Gastrocnemius medialis (tissue), 4 donors: ENCODE data around the gene TXNRD1. TPM values are rescaled to one million over a fixed set of nuclear protein-coding genes. Genes with fewer than 3 reads are reported as not detected.

ENCODE experiments used
- ATAC-seq, 2 donors: fragments of 150-250 bp; one replicate each; pipeline ENCODE4 v1.9.1; 2016
- DNase-seq, 2 donors: peaks; one replicate each; pipeline ENCODE4 v3.0.0-alpha.2; 2019
- H3K27ac ChIP-seq, 4 donors: fragments of 200-600 bp; sonication (generic); 1 replicate in 1 of 4; 2 replicates in 3 of 4; pipeline ENCODE4 v1.5.1; 2016 to 2018; ENCODE audit warnings: mild to moderate bottlenecking in 2 of 4, moderate library complexity in 1 of 4
- H3K27me3 ChIP-seq, 3 donors: fragments of 200-600 bp; sonication (generic) in 2 of 3; 1 replicate in 1 of 3; 2 replicates in 2 of 3; pipeline versions ENCODE4 v1.5.1 to v1.6.0; 2016 to 2019; ENCODE audit warnings: mild to moderate bottlenecking in 1 of 3, moderate library complexity in 1 of 3
- H3K36me3 ChIP-seq, 2 donors: fragments of 200-600 bp; sonication (generic) in 1 of 2; one replicate each; pipeline ENCODE4 v1.5.1; 2017 to 2018
- H3K4me1 ChIP-seq, 2 donors: fragments of 200-600 bp; sonication (generic) in 1 of 2; one replicate each; pipeline ENCODE4 v1.5.1; 2016 to 2017; ENCODE audit warnings: mild to moderate bottlenecking in 2 of 2
- H3K4me3 ChIP-seq, 4 donors: fragments of 200-600 bp; sonication (generic) in 3 of 4; 1 replicate in 1 of 4; 2 replicates in 3 of 4; pipeline ENCODE4 v1.5.1; 2016 to 2019; ENCODE audit warnings: mild to moderate bottlenecking in 2 of 4
- H3K9me3 ChIP-seq, 3 donors: fragments of 200-600 bp; sonication (generic) in 2 of 3; 1 replicate in 1 of 3; 2 replicates in 2 of 3; pipeline ENCODE4 v1.5.1; 2016 to 2019
- CTCF ChIP-seq, 5 experiments: fragments of 450-650 bp in 3 of 5; fragments of 200-600 bp in 2 of 5; sonication (generic) in 2 of 5; IDR thresholded peaks in 4 of 5; conservative IDR thresholded peaks in 1 of 5; 1 replicate in 4 of 5; 2 replicates in 1 of 5; pipeline ENCODE4 v1.5.1; 2016 to 2019; ENCODE audit warnings: antibody characterized with exemption in 5 of 5, mild to moderate bottlenecking in 3 of 5, moderate library complexity in 3 of 5
- POLR2A ChIP-seq, 2 donors: fragments of 450-650 bp; IDR thresholded peaks; one replicate each; pipeline ENCODE4 v1.6.1; 2017; ENCODE audit warnings: antibody characterized with exemption in 2 of 2, mild to moderate bottlenecking in 2 of 2, moderate library complexity in 2 of 2
- in situ Hi-C, 4 donors: fragments of 200-750 bp; cut with MboI; loops; one replicate each; pipeline versions ENCODE4 v1.15.0 to v1.8.0; 2017; ENCODE audit warnings: low sequenced_read_pairs in 4 of 4
- intact Hi-C: fragments of 100-400 bp; cut with DNase I; formaldehyde crosslinking; loops from one replicate; pipeline ENCODE4 v1.15.1; 2023; ENCODE audit warnings: low total_unique reads
- total RNA-seq, 4 donors: library from RNA; depleted of rRNA; stranded (reverse); fragments of >200 nt; gene quantifications; one replicate each; pipeline versions ENCODE4 v1.1.0 to v1.2.3, GENCODE V29; 2016

TXNRD1 gene
- total RNA-seq, 4 donors from 2014 or later, result 96.6 to 139 (median 118) TPM

- no peak overlapping the region for H3K27ac ChIP-seq
- intact Hi-C loops (no loop called here), in situ Hi-C loops (no loop called here)
- TF ChIP-seq POLR2A (IDR thresholded peaks at IDR 0.05) (no peak), CTCF (IDR thresholded peaks at IDR 0.05 in 4 of 5, conservative IDR thresholded peaks at IDR 0.05 in 1 of 5) (no peak)
- H3K9me3 ChIP-seq, result no peaks in the 10 kb centered on the region
- DNase-seq (no peak), ATAC-seq (no peak)
- H3K4me3 ChIP-seq, result no peak overlapping the region
- no peaks in the 10 kb centered on the region for H3K4me1 ChIP-seq
- H3K36me3 ChIP-seq, result no peaks in the 10 kb centered on the region
- no peaks in the 10 kb centered on the region for H3K27me3 ChIP-seq
Observed at GRCh38 chr12:104372061-104372720, 156.6 kb downstream of the TXNRD1 start.

GRCh38 chr12:104372721-104373335 is 157.2 kb downstream of the TXNRD1 start:
- TF ChIP-seq CTCF (IDR thresholded peaks at IDR 0.05 in 4 of 5, conservative IDR thresholded peaks at IDR 0.05 in 1 of 5) (no peak), POLR2A (IDR thresholded peaks at IDR 0.05) (no peak)

GRCh38 chr12:104374071-104374470 is 158.5 kb downstream of the TXNRD1 start:
- H3K27me3 ChIP-seq, result no peaks in the 10 kb centered on the region
- DNase-seq (no peak), ATAC-seq (no peak)
- H3K4me1 ChIP-seq, result no peaks in the 10 kb centered on the region
- intact Hi-C loops, result no loop called here
- no peak overlapping the region for H3K4me3 ChIP-seq
- no peaks in the 10 kb centered on the region for H3K9me3 ChIP-seq
- in situ Hi-C loops, result no loop called here
- TF ChIP-seq POLR2A (IDR thresholded peaks at IDR 0.05) (no peak), CTCF (IDR thresholded peaks at IDR 0.05 in 4 of 5, conservative IDR thresholded peaks at IDR 0.05 in 1 of 5) (no peak)
- no peaks in the 10 kb centered on the region for H3K36me3 ChIP-seq
- H3K27ac ChIP-seq, result no peak overlapping the region

More at GRCh38 chr12:104372721-104373335, 157.2 kb downstream of the TXNRD1 start:
- intact Hi-C loops (no loop called here), in situ Hi-C loops (no loop called here)
- H3K4me1 ChIP-seq, result no peaks in the 10 kb centered on the region
- H3K36me3 ChIP-seq, result no peaks in the 10 kb centered on the region
- no peaks in the 10 kb centered on the region for H3K27me3 ChIP-seq
- no peaks in the 10 kb centered on the region for H3K9me3 ChIP-seq
- DNase-seq, result no peak
- no peak overlapping the region for H3K27ac ChIP-seq
- no peak for ATAC-seq
- H3K4me3 ChIP-seq, result no peak overlapping the region

GRCh38 chr12:104374806-104375205 is 159.2 kb downstream of the TXNRD1 start:
- Histone ChIP-seq H3K27me3 (no peaks in the 10 kb centered on the region), H3K27ac (no peak overlapping the region), H3K4me1 (no peaks in the 10 kb centered on the region), H3K9me3 (no peaks in the 10 kb centered on the region), H3K36me3 (no peaks in the 10 kb centered on the region), H3K4me3 (no peak overlapping the region)
- TF ChIP-seq CTCF (IDR thresholded peaks at IDR 0.05 in 4 of 5, conservative IDR thresholded peaks at IDR 0.05 in 1 of 5), result no peak
- TF ChIP-seq POLR2A (IDR thresholded peaks at IDR 0.05), result no peak
- intact Hi-C loops (no loop called here), in situ Hi-C loops (loop anchor here in 2 of 4 donors (25.0 kb wide), 2 partner anchors 662 to 687 kb away; no protein-coding TSS in a partner anchor)
- DNase-seq (no peak), ATAC-seq (no peak)
